OCI-LY1 (cell line): Measurements from ENCODE around the gene MAPK8.

ENCODE experiments used
- CTCF ChIP-seq: fragments of 200-600 bp; sonication (generic), shearing (Covaris generic); IDR thresholded peaks from 2 replicates; pipeline ENCODE4 v1.5.1; 2017; ENCODE audit warnings: mild to moderate bottlenecking, antibody characterized with exemption, low read length, moderate library complexity, mixed read lengths
- EZH2 ChIP-seq: fragments of 200-600 bp; sonication (generic), shearing (Covaris generic); IDR thresholded peaks from 2 replicates; pipeline ENCODE4 v1.8.0; 2017; ENCODE audit warnings: borderline replicate concordance, mixed run types, mild to moderate bottlenecking, antibody characterized with exemption, low read length, moderate library complexity, mixed read lengths

- TF ChIP-seq EZH2 = no peak
- no peak for TF ChIP-seq CTCF
Observed at GRCh38 chr10:48381971-48382370, 75.5 kb downstream of the MAPK8 start.
